HG03066 (cell line): Measurements from ENCODE around the gene MFN2.
"Not testable (repeated sequence)": the region's sequence is repeated elsewhere in the genome, so short reads cannot be mapped to it uniquely, and the experiment has no call there.

ENCODE experiments used
- ATAC-seq: cut with Tn5 transposase; IDR thresholded peaks from one replicate; pipeline ENCODE4 v1.9.1; 2021; ENCODE audit warnings: low read depth; ENCODE audit not compliant: unreplicated experiment

The MFN2 gene

GRCh38 chr1:11979851-11980675, at the start of gene MFN2:
TSS of gene MFN2 (plus strand) at chr1:11980444. CDS start at chr1:11989169, 8,725 bp downstream.
- peak; percentile 90 for ATAC-seq

GRCh38 chr1:11930571-11931445, 49.4 kb upstream of the MFN2 start:
- ATAC-seq = no peak

GRCh38 chr1:11931845-11932244, 48.4 kb upstream of the MFN2 start:
- no peak for ATAC-seq

- ATAC-seq = peak; percentile 79
These were observed 45.8 kb upstream of the MFN2 start, which contains the start of gene PLOD1 for GRCh38 chr1:11934302-11935056. TSS of gene PLOD1 (plus strand) at chr1:11934717. CDS start at chr1:11934780, 63 bp downstream.

GRCh38 chr1:11935057-11935412, 45.2 kb upstream of the MFN2 start:
- ATAC-seq = no peak

GRCh38 chr1:11935733-11936132, 44.5 kb upstream of the MFN2 start:
- not testable (repeated sequence) for ATAC-seq

GRCh38 chr1:11938722-11939526, 41.3 kb upstream of the MFN2 start:
- no peak for ATAC-seq

- ATAC-seq = not testable (repeated sequence)
These were observed 40.5 kb upstream of the MFN2 start for GRCh38 chr1:11939794-11940193.

GRCh38 chr1:11940260-11940921, 39.9 kb upstream of the MFN2 start:
- no peak for ATAC-seq

GRCh38 chr1:11942280-11942679, 38.0 kb upstream of the MFN2 start:
- ATAC-seq = no peak

- no peak for ATAC-seq
These were observed 36.6 kb upstream of the MFN2 start for GRCh38 chr1:11943619-11944018.

GRCh38 chr1:11944358-11944931, 35.8 kb upstream of the MFN2 start:
- no peak for ATAC-seq

- ATAC-seq = no peak
These were observed 33.6 kb upstream of the MFN2 start for GRCh38 chr1:11946647-11947046.

- no peak for ATAC-seq
These were observed 31.3 kb upstream of the MFN2 start for GRCh38 chr1:11948822-11949458.

GRCh38 chr1:11951901-11952300, 28.3 kb upstream of the MFN2 start:
- ATAC-seq = no peak

GRCh38 chr1:11952455-11953109, 27.7 kb upstream of the MFN2 start:
- no peak for ATAC-seq

GRCh38 chr1:11955221-11955620, 25.0 kb upstream of the MFN2 start:
- no peak for ATAC-seq

GRCh38 chr1:11957398-11957797, 22.8 kb upstream of the MFN2 start:
- no peak for ATAC-seq
